Upper lobe of left lung (tissue), 6 donors: ENCODE measurements around the gene PLEKHF1. TPM values are rescaled to one million over a fixed set of nuclear protein-coding genes. Genes with fewer than 3 reads are reported as not detected.

Experiments used
- ATAC-seq, 2 donors: fragments of 200-7000 bp; cut with Tn5 transposase; one replicate each; pipeline ENCODE4 v1.9.1; 2022; ENCODE audit warnings: mild to moderate bottlenecking in 2 of 2, moderate library complexity in 2 of 2; ENCODE audit not compliant: low FRiP score in 2 of 2
- DNase-seq, 2 donors: peaks; one replicate each; pipeline ENCODE4 v3.0.0-alpha.2; 2019 to 2020
- H3K27ac ChIP-seq, 4 donors: fragments of 200-600 bp; sonication (generic); one replicate each; pipeline ENCODE4 v1.5.1; 2016 to 2019
- H3K27me3 ChIP-seq, 4 donors: fragments of 200-600 bp; sonication (generic); one replicate each; pipeline ENCODE4 v1.5.1; 2017 to 2019
- H3K36me3 ChIP-seq, 4 donors: fragments of 200-600 bp; sonication (generic); one replicate each; pipeline ENCODE4 v1.5.1; 2016 to 2019
- H3K4me1 ChIP-seq, 4 donors: fragments of 200-600 bp; sonication (generic); one replicate each; pipeline ENCODE4 v1.5.1; 2018 to 2019
- H3K4me3 ChIP-seq, 4 donors: fragments of 200-600 bp; sonication (generic); one replicate each; pipeline ENCODE4 v1.5.1; 2017 to 2019; ENCODE audit warnings: mild to moderate bottlenecking in 2 of 4, moderate library complexity in 1 of 4
- H3K9me3 ChIP-seq, 4 donors: fragments of 200-600 bp; sonication (generic); one replicate each; pipeline ENCODE4 v1.5.1; 2018 to 2019
- CTCF ChIP-seq, 6 experiments: fragments of 450-650 bp in 4 of 6; fragments of 200-600 bp in 2 of 6; sonication (generic) in 2 of 6; IDR thresholded peaks; one replicate each; pipeline ENCODE4 v1.5.1; 2016 to 2019; ENCODE audit warnings: antibody characterized with exemption in 6 of 6
- EP300 ChIP-seq, 4 donors: sonication (generic); formaldehyde crosslinking; IDR thresholded peaks; one replicate each; pipeline ENCODE4 v1.5.1; 2017; ENCODE audit warnings: antibody characterized with exemption in 4 of 4, control low read depth in 2 of 4
- POLR2A ChIP-seq, 4 donors: fragments of 450-650 bp; IDR thresholded peaks; one replicate each; pipeline ENCODE4 v1.5.1; 2016 to 2017; ENCODE audit warnings: antibody characterized with exemption in 4 of 4, mild to moderate bottlenecking in 2 of 4
- POLR2AphosphoS5 ChIP-seq, 2 donors: sonication (generic); formaldehyde crosslinking; IDR thresholded peaks; one replicate each; pipeline ENCODE4 v1.5.1; 2017; ENCODE audit warnings: antibody characterized with exemption in 2 of 2
- WGBS, 2 donors: methylation state at CpG; one replicate each; pipeline ENCODE4 v1.1.5; 2017 to 2018; 5-methylcytosine and 5-hydroxymethylcytosine counted together
- total RNA-seq, 6 donors: library from RNA; depleted of rRNA in 4 of 6; stranded (reverse); fragments of >200 nt in 4 of 6; gene quantifications; one replicate each; pipeline versions ENCODE4 v1.1.0 to v1.2.1, GENCODE V29; 2016 to 2021
- donor health status: DM: no; HTN: no; CAD: no; lungs with moderate emphysema.
- donor health status: DM: no; HTN: yes; CAD: no; lungs with severe emphysema.

Gene PLEKHF1
- total RNA-seq, 6 donors from 2014 or later, result 10.6 to 21.0 (median 14.2) TPM

- peak in 1 of 2 donors; percentile 17 for ATAC-seq
- Histone ChIP-seq H3K4me1 (peaks cover 34 to 60% (median 49%) of the 10 kb centered on the region in 4 donors), H3K36me3 (peaks cover 0 to 14% (median 4%) of the 10 kb centered on the region in 4 donors), H3K9me3 (no peaks in the 10 kb centered on the region), H3K27ac (peak overlapping the region; percentile 31 to 73 (median 66)), H3K4me3 (no peak overlapping the region), H3K27me3 (no peaks in the 10 kb centered on the region)
- 69 to 83% methylated on average over 8 to 12 of the region's 13 CpGs for WGBS, 2 donors
- TF ChIP-seq CTCF (IDR thresholded peaks at IDR 0.05), result no peak
- peak; percentile 52 to 64 for TF ChIP-seq POLR2AphosphoS5 (IDR thresholded peaks at IDR 0.05)
- no peak for TF ChIP-seq POLR2A (IDR thresholded peaks at IDR 0.05)
- peak in 1 of 4 donors; percentile 38 for TF ChIP-seq EP300 (IDR thresholded peaks at IDR 0.05)
- DNase-seq, result peak in 1 of 2 donors; percentile 74
These were observed 16.4 kb downstream of the PLEKHF1 start for GRCh38 chr19:29681422-29682235.

GRCh38 chr19:29682236-29682895, 17.1 kb downstream of the PLEKHF1 start:
- DNase-seq (no peak), ATAC-seq (no peak)
- peak overlapping the region; percentile 24 to 72 (median 52) for H3K27ac ChIP-seq
- H3K4me3 ChIP-seq, result no peak overlapping the region
- peaks cover 0 to 7% (median 3%) of the 10 kb centered on the region in 4 donors for H3K36me3 ChIP-seq
- H3K4me1 ChIP-seq, result peaks cover 27 to 53% (median 42%) of the 10 kb centered on the region in 4 donors
- H3K9me3 ChIP-seq, result no peaks in the 10 kb centered on the region
- TF ChIP-seq CTCF (IDR thresholded peaks at IDR 0.05), result no peak
- no peak for TF ChIP-seq POLR2A (IDR thresholded peaks at IDR 0.05)
- TF ChIP-seq EP300 (IDR thresholded peaks at IDR 0.05), result no peak
- TF ChIP-seq POLR2AphosphoS5 (IDR thresholded peaks at IDR 0.05), result no peak
- WGBS, 2 donors, result 80 to 82% methylated on average over 4 to 16 of the region's 16 CpGs
- H3K27me3 ChIP-seq, result no peaks in the 10 kb centered on the region

- Histone ChIP-seq H3K27me3 (no peaks in the 10 kb centered on the region), H3K9me3 (no peaks in the 10 kb centered on the region), H3K4me1 (peaks cover 24 to 47% (median 36%) of the 10 kb centered on the region in 4 donors), H3K36me3 (peaks cover 0 to 7% (median 3%) of the 10 kb centered on the region in 4 donors), H3K27ac (peak overlapping the region in 1 of 4 donors; percentile 72), H3K4me3 (no peak overlapping the region)
- no peak for TF ChIP-seq POLR2AphosphoS5 (IDR thresholded peaks at IDR 0.05)
- TF ChIP-seq CTCF (IDR thresholded peaks at IDR 0.05), result no peak
- TF ChIP-seq EP300 (IDR thresholded peaks at IDR 0.05), result no peak
- no peak for TF ChIP-seq POLR2A (IDR thresholded peaks at IDR 0.05)
- ATAC-seq (no peak), DNase-seq (no peak)
- 78 to 84% methylated on average over 10 of the region's 10 CpGs for WGBS, 2 donors
These were observed 17.7 kb downstream of the PLEKHF1 start for GRCh38 chr19:29683009-29683408.

- 65 to 75% methylated on average over 6 to 7 of the region's 7 CpGs for WGBS, 2 donors
- Histone ChIP-seq H3K4me3 (no peak overlapping the region), H3K27me3 (no peaks in the 10 kb centered on the region), H3K9me3 (no peaks in the 10 kb centered on the region), H3K36me3 (no peaks in the 10 kb centered on the region), H3K27ac (no peak overlapping the region), H3K4me1 (peaks cover 14 to 23% (median 17%) of the 10 kb centered on the region in 4 donors)
- DNase-seq (no peak), ATAC-seq (no peak)
- TF ChIP-seq CTCF (IDR thresholded peaks at IDR 0.05) (no peak), POLR2A (IDR thresholded peaks at IDR 0.05) (no peak), POLR2AphosphoS5 (IDR thresholded peaks at IDR 0.05) (no peak), EP300 (IDR thresholded peaks at IDR 0.05) (no peak)
These were observed 20.1 kb downstream of the PLEKHF1 start for GRCh38 chr19:29685326-29685725.
